GM19468 (cell line): ENCODE data around the gene HSPG2.

Experiments
- ATAC-seq: cut with Tn5 transposase; IDR thresholded peaks from one replicate; pipeline ENCODE4 v1.9.1; 2021; ENCODE audit warnings: mild to moderate bottlenecking, moderate library complexity, moderate number of reproducible peaks; ENCODE audit not compliant: unreplicated experiment; ENCODE audit errors: extremely low read depth

HSPG2 gene

GRCh38 chr1:21852282-21853130 is 84.6 kb downstream of the HSPG2 start:
- peak; percentile 26 for ATAC-seq

GRCh38 chr1:21851430-21852250 is 85.5 kb downstream of the HSPG2 start:
- ATAC-seq, result no peak

DNA sequence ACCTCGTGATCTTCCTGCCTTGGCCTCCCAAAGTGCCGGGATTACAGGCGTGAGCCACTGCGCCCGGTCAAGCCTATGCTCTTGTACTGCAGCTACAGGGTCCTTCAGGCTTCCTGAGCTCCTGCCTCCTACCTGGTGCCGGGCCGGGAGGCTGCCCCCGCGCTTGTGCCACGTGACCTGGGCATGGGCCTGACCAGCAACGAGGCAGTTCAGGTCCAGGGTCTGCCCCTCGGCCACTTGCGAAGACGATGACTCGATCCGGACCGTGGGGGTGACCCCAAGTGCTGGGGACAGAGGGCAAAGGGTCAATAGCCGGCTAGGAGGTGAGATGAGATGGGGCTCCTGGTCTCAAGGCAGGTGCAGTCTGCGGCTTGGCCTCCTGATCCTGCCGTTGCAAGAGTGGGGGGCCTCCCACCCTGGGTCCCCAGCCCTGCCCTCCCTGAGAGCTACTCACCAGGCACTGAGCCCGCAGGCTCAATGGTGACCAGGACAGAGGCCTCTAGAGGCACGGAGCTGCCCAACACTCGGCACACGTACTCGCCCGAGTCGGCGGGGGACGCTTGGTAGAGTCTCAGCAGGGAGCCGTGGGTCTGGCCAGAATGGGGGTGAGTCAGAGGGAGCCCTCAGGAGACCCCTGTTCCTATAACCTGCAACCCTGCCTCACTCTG is 87.1 kb downstream of the HSPG2 start:
- no peak for ATAC-seq

DNA sequence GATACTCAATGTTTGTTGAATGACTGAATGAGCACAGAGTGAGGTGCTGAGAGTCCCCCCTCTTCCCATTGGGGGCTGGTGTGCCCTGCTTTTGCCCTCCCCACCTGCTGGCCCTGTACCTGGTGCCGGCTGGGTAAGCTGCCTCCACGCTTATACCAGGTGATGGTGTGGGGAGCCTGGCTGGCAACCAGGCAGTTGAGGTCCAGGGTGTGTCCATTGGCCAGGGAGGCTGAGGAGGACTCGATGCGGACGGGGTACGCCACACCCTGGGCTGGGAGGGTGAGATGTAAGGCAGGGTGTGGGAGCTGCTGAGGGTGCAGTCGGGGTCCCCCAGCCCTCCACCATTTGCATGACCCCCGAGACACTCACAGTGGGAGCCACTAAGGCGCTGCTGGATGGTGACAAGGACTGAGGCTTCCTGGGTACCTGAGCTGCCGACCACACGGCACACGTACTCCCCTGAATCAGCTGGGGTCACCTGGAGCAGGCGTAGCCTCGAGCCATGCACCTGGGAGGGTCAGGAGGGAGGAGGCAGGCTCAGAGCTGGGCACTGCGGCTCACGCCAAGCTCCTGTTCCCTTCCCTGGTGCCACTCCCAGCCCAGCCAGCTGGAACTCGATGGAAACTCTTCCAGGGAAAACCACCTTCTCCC is 88.5 kb downstream of the HSPG2 start:
- no peak for ATAC-seq

GRCh38 chr1:21847223-21848205 is 89.6 kb downstream of the HSPG2 start:
- ATAC-seq, result no peak

DNA sequence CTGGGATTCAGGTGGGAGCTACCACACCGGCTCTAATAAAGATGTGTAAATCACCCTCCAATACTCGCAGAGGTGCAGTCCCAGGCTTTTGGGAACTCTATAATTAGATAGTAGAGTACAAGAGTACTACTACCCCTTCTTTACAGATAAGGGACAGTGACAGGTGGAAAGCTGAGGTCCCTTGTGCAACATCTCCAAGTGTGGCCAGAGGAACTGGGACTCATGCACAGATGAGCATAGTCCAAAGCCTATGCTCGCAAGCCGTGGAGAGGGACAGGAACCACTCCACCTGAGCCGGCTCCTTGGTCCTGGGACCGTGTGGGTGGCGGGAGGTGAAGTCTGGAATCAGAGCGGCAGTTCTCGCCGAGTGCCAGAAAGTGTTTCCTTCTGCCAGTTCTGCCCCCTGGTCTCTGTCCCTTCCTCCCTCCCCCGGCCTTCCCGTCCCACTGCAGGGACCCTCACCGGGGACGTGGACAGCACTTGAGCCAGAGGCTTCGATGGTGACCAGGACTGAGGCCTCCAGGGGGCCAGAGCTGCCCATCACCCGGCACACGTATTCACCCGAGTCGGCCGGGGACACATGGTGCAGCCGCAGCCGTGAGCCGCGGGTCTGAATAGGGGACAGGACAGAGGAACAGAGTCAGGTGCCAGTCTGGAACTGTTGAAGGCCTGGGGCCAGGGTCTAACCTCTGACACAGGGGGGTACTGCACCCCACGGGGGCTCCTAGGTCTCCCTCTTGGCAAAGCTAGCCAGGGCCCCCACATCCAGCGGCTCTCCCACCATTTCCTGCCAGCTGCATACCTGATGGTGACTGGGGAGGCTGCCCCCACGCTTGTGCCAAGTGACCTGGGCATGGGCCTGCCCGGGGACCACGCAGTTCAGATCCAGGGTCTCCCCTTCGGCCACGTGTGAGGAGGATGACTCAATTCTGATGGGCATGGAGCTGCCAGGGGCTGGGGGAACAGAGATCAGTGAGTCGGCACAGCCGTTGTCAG is 91.2 kb downstream of the HSPG2 start:
- ATAC-seq, result no peak

GRCh38 chr1:21843996-21844395 is 93.1 kb downstream of the HSPG2 start:
- ATAC-seq, result no peak

GRCh38 chr1:21843208-21843607 is 93.9 kb downstream of the HSPG2 start:
- no peak for ATAC-seq

DNA sequence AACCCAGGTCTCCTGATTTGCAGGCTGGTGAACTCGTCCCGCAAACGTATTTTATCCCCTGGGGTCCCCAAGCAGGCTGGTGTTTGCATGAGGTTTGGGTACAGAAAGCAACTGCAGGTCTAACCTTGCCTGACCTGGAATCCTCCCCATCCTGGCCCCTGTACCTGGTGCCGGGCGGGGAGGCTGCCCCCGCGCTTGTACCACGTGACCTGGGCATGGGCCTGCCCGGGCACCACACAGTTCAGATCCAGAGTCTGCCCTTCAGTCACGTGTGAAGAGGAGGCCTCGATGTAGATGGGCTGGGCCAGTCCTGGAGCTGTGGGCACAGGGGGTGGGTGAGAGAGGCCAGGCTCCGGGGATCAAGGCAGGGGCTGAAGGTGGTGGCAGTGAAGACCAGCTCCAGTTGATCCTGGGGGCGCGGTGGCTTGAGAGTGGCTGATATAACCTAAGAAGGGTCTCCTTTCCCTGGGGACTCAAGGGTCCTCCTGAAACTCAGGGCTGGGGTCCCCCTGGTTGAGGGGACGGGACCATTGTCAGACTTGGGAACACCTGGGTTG is 94.4 kb downstream of the HSPG2 start:
- no peak for ATAC-seq

GRCh38 chr1:21841852-21842466 is 95.2 kb downstream of the HSPG2 start:
- ATAC-seq, result no peak

- ATAC-seq, result no peak
Measured at GRCh38 chr1:21840981-21841380, 96.1 kb downstream of the HSPG2 start.

DNA sequence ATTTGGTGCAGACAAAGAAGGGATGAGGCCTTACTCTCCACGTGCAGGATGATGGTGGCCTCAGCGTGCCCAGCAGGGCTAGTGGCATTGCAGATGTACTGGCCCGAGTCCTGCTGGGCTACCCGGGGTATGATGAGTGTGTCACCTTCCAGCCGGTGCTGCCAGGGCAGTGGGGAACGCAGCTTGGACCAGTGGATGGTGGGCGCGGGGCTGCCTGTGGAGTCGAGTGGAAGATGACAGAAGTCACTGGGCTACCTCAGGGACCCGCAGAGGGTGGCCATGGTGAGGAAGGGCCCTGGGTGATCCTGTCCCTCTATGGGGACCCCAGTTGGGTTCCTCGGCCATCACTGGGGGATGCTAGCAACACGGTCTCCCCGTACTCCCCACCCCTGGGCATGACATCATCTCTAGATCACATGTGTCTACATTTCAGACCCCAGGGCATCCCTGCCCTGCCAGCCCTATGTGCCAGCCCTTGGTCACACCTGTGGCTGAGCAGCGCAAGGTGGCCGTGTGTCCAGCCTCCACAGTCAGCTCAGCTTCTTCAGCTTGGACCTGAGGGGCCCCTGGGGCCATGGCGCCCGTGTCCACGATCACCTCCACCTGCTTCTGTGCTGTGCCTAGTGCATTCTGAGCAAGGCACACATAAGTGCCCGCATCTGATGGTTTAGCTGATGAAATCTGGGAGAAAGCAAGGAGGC is 97.6 kb downstream of the HSPG2 start:
- no peak for ATAC-seq

GRCh38 chr1:21838359-21839157 is 98.6 kb downstream of the HSPG2 start:
- ATAC-seq, result no peak

- no peak for ATAC-seq
Measured at GRCh38 chr1:21837476-21837875, 99.6 kb downstream of the HSPG2 start.

- ATAC-seq, result no peak
Measured at GRCh38 chr1:21836729-21837128, 100.4 kb downstream of the HSPG2 start.

DNA sequence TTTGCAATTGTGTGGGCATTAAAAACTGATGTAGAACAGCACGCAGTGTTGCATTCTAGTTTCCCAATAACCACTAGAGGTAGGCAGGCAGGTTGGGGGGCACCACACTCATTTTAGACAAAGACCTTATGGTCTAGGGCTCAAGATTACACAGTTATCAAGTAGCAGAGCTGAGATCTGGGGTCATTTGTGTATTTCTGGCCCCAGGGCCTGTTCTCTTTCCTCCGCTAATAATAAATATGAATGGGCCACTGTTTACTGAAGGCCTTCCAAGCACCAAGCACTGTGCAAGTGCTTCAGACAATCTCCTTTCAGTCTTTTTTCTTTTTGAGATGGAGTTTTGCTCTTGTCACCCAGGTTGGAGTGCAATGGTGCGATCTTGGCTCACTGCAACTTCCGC is 101.1 kb downstream of the HSPG2 start:
- no peak for ATAC-seq
